Measurements from ENCODE around the gene EPN1.

GRCh38 chr19:55699221-55699620 lies 24.2 kb downstream of the EPN1 start:
- TF ChIP-seq CTCF (IDR thresholded peaks at IDR 0.05; ENCODE audit: low read depth, low read length) (no peak), MAX (IDR thresholded peaks at IDR 0.05; ENCODE audit: low read depth, low read length) (no peak), POLR2A (IDR thresholded peaks at IDR 0.05; ENCODE audit: extremely low read depth, insufficient read length) (no peak)

Data from NB4 (cell line).